ENCODE measurements around the gene KCTD7. TPM values are rescaled to one million over a fixed set of nuclear protein-coding genes. Genes with fewer than 3 reads are reported as not detected.
"Not testable (repeated sequence)": the region's sequence is repeated elsewhere in the genome, so short reads cannot be mapped to it uniquely, and the experiment has no call there.

KCTD7 gene
- total RNA-seq, 1 donor = 14.8 TPM

DNA sequence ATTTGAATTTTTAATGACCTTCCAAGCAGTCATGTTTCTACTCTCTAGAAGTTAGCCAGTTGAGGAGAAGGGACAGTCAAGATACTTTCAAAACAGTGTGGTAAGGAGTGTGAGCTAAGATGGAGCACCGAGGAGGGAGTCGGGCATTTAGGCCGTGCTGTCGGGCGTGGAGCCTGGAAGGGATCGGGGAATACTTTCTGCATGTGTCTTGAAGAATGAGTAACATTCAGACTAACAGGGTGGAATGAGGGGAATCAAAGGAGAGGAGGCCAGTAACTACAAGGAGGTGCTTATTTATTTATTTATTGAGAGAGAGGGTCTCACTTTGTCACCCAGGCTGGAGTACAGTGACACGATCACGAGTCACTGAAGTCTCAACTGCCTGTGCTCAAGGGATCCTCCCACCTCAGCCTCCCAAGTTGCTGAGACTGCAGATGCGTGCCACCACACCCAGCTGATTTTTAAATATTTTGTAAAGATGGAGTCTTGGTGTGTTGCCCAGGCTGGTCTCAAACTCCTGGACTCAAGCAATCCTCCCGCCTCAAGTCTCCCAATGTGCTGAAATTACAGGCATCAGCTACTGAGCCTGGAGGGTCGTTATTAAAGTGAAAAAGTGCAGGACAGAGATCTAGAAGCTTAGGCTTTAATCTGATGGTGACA lies 27.3 kb downstream of the KCTD7 start:
- H3K36me3 ChIP-seq (ENCODE audit: insufficient read depth, low read length); H4K20me1 ChIP-seq (ENCODE audit: insufficient read depth, low read length); H2AFZ ChIP-seq (ENCODE audit: low read length); DNase-seq (ENCODE audit: insufficient read length, low spot score, missing footprints); H3K27me3 ChIP-seq (ENCODE audit: insufficient read depth, low read length); H3K4me1 ChIP-seq (ENCODE audit: insufficient read depth, low read length); H3K9me3 ChIP-seq (ENCODE audit: low read depth, low read length): not testable (repeated sequence)
- H3K79me2 ChIP-seq (ENCODE audit: insufficient read depth, low read length) = peaks cover 55% of the 10 kb centered on the region
- peak overlapping the region; percentile 98 for H3K27ac ChIP-seq (ENCODE audit: low read depth, low read length)
- H3K4me3 ChIP-seq (ENCODE audit: insufficient read depth, low read length) = peak overlapping the region; percentile 95
- peak overlapping the region; percentile 74 for H3K4me2 ChIP-seq (ENCODE audit: insufficient read depth, low read length)

DNA sequence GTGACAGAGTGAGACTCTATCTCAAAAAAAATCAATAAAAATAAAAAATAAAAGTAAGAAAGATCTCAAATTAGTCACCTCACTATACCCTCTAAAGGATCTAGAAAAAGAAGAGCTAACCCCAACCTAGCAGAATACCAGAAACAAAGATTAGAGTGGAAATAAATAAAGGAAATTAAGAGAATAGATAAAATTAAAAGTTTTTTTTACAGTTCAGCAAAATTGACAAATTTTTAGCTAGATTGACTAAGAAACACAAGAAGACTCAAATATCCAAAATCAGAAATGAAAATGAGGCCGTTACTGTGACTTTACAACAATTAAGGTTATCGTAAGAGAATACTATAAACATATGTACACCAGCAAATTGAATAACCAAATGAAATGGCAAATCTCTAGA lies 29.1 kb downstream of the KCTD7 start:
- no peak overlapping the region for H3K4me2 ChIP-seq (ENCODE audit: insufficient read depth, low read length)
- peaks cover 7% of the 10 kb centered on the region for H3K4me1 ChIP-seq (ENCODE audit: insufficient read depth, low read length)
- H3K4me3 ChIP-seq (ENCODE audit: insufficient read depth, low read length) = no peak overlapping the region
- no peaks in the 10 kb centered on the region for H3K36me3 ChIP-seq (ENCODE audit: insufficient read depth, low read length)
- H3K27me3 ChIP-seq (ENCODE audit: insufficient read depth, low read length) = no peaks in the 10 kb centered on the region
- TF ChIP-seq, protein P1, sequence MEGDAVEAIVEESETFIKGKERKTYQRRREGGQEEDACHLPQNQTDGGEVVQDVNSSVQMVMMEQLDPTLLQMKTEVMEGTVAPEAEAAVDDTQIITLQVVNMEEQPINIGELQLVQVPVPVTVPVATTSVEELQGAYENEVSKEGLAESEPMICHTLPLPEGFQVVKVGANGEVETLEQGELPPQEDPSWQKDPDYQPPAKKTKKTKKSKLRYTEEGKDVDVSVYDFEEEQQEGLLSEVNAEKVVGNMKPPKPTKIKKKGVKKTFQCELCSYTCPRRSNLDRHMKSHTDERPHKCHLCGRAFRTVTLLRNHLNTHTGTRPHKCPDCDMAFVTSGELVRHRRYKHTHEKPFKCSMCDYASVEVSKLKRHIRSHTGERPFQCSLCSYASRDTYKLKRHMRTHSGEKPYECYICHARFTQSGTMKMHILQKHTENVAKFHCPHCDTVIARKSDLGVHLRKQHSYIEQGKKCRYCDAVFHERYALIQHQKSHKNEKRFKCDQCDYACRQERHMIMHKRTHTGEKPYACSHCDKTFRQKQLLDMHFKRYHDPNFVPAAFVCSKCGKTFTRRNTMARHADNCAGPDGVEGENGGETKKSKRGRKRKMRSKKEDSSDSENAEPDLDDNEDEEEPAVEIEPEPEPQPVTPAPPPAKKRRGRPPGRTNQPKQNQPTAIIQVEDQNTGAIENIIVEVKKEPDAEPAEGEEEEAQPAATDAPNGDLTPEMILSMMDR (IDR thresholded peaks at IDR 0.05; ENCODE audit: extremely low read depth, low read depth, low read length) = no peak
- peaks cover 9% of the 10 kb centered on the region for H4K20me1 ChIP-seq (ENCODE audit: insufficient read depth, low read length)
- no peaks in the 10 kb centered on the region for H3K9me3 ChIP-seq (ENCODE audit: low read depth, low read length)
- no peak overlapping the region for H2AFZ ChIP-seq (ENCODE audit: low read length)
- H3K79me2 ChIP-seq (ENCODE audit: insufficient read depth, low read length) = peaks cover 73% of the 10 kb centered on the region
- H3K27ac ChIP-seq (ENCODE audit: low read depth, low read length) = no peak overlapping the region
- no peak for DNase-seq (ENCODE audit: insufficient read length, low spot score, missing footprints)

DNA sequence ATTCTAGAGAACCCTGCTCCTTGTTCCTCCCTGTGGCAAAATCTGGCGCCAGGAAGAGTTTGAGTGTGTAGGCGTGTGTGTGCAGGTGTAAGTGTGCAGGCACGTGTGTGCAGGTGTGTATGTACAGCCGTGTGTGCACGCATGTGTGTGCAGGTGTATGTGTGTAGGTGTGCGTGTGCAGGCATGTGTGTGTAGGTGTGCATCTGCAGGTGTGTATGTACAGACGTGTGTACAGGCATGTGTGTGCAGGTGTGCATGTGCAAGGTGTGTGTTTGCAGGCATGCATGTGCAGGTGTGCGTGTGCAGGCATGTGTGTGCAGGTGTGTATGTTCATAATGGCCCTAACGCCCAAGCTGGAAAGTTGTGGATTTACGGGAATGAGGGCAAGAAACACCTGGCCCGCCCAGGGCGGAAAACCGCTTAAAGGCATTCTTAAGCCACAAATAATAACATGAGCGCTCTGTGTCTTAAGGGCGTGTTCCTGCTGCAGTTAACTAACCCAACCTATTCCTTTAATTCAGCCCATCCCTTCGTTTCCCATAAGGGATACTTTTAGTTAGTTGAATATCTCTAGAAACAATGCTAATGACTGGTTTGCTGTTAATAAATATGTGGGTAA lies 34.1 kb downstream of the KCTD7 start:
- TF ChIP-seq, protein P1 (IDR thresholded peaks at IDR 0.05; ENCODE audit: extremely low read depth, low read depth, low read length) = no peak
- H3K27me3 ChIP-seq (ENCODE audit: insufficient read depth, low read length) = no peaks in the 10 kb centered on the region
- no peaks in the 10 kb centered on the region for H3K9me3 ChIP-seq (ENCODE audit: low read depth, low read length)
- no peak overlapping the region for H3K27ac ChIP-seq (ENCODE audit: low read depth, low read length)
- no peaks in the 10 kb centered on the region for H3K4me1 ChIP-seq (ENCODE audit: insufficient read depth, low read length)
- H3K4me2 ChIP-seq (ENCODE audit: insufficient read depth, low read length) = no peak overlapping the region
- H3K79me2 ChIP-seq (ENCODE audit: insufficient read depth, low read length) = peaks cover 94% of the 10 kb centered on the region
- no peak overlapping the region for H3K4me3 ChIP-seq (ENCODE audit: insufficient read depth, low read length)
- no peak overlapping the region for H2AFZ ChIP-seq (ENCODE audit: low read length)
- no peak for DNase-seq (ENCODE audit: insufficient read length, low spot score, missing footprints)
- H3K36me3 ChIP-seq (ENCODE audit: insufficient read depth, low read length) = no peaks in the 10 kb centered on the region
- peaks cover 19% of the 10 kb centered on the region for H4K20me1 ChIP-seq (ENCODE audit: insufficient read depth, low read length)

DNA sequence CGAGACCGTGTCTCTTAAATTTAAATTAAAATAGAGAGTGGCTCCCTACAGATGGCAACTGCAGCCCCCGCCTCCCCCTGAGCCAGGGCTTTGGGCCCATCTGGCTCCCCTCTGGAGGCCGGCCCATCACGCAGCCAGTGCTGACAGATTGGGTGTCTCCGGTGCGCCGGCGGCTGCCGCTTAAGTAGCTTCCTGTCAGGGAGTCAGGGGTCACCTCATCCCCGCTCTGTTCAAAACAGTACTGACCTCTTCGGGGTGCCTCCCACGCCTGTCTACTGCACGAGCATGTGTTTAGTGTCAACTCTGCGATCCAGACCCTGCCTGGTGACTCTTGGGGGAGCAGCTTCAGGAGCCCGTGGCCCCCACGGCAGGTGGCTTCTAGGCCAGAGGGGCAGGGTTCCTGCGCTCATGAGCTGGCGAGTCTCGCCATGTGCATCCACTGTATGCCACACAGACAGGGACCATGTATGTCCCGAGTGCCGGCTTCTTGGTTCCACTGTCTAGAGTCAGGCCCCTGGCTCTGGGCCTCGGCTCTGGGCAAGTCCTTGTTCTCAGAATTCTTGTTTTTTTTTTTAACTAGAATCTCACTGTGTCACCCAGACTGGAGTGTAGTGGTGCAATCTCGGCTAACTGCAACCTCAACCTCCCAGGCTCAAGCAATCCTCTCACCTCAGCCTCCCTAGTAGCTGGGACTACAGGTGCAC lies 36.1 kb downstream of the KCTD7 start:
- Histone ChIP-seq H4K20me1 (ENCODE audit: insufficient read depth, low read length) (peaks cover 25% of the 10 kb centered on the region), H3K4me1 (ENCODE audit: insufficient read depth, low read length) (no peaks in the 10 kb centered on the region), H3K36me3 (ENCODE audit: insufficient read depth, low read length) (peaks cover 10% of the 10 kb centered on the region), H3K27me3 (ENCODE audit: insufficient read depth, low read length) (no peaks in the 10 kb centered on the region), H3K79me2 (ENCODE audit: insufficient read depth, low read length) (peaks cover 94% of the 10 kb centered on the region), H3K9me3 (ENCODE audit: low read depth, low read length) (no peaks in the 10 kb centered on the region), H2AFZ (ENCODE audit: low read length) (no peak overlapping the region), H3K4me3 (ENCODE audit: insufficient read depth, low read length) (no peak overlapping the region), H3K27ac (ENCODE audit: low read depth, low read length) (no peak overlapping the region), H3K4me2 (ENCODE audit: insufficient read depth, low read length) (no peak overlapping the region)
- no peak for DNase-seq (ENCODE audit: insufficient read length, low spot score, missing footprints)
- TF ChIP-seq, protein P1 (IDR thresholded peaks at IDR 0.05; ENCODE audit: extremely low read depth, low read depth, low read length) = no peak

Data from osteoblast (primary cell).